HCT116 (cell line): ENCODE results near the gene AADACL3.

ENCODE experiments used
- POLR2A ChIP-seq: IDR thresholded peaks from 2 replicates; pipeline ENCODE4 v1.7.0; 2011; ENCODE audit warnings: borderline replicate concordance; ENCODE audit not compliant: insufficient read depth, insufficient read length; ENCODE audit errors: extremely low read depth
- TF ChIP-seq, protein P1 (sequence below), 3 experiments: fragments of 200-600 bp in 1 of 3; sonication (generic) in 1 of 3; IDR thresholded peaks in 2 of 3; conservative IDR thresholded peaks in 1 of 3; 2 replicates each; pipeline ENCODE4 v1.5.1; 2012 to 2017; ENCODE audit warnings: low read depth in 2 of 3, low read length in 2 of 3, antibody characterized with exemption in 1 of 3, borderline replicate concordance in 1 of 3, control low read depth in 1 of 3, mild to moderate bottlenecking in 1 of 3, mixed read lengths in 1 of 3, mixed run types in 1 of 3, moderate library complexity in 1 of 3; ENCODE audit not compliant: insufficient read depth in 1 of 3
- TF ChIP-seq, protein P2 (sequence below): IDR thresholded peaks from 2 replicates; pipeline ENCODE4 v1.6.1; 2012

DNA sequence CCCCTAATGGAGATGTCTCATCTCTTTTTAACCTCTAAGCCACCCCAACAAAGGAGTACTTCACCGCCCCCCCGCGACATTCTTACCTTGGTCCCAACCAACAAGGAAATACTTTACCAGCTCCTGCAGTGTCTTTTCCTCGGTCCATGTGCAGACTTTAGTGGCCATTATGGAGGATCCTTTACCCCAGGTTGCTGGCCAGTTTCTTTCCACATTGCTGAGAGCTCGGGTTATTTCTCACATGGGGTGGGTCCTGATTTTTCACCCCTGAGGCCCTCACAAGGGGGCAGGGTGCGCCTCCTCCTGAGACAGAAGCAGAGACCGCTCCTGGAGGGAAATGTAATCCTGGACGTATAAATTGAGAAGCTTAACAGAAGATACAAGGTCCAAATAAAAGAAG lies 3.0 kb upstream of the AADACL3 start:
- TF ChIP-seq, protein P1, sequence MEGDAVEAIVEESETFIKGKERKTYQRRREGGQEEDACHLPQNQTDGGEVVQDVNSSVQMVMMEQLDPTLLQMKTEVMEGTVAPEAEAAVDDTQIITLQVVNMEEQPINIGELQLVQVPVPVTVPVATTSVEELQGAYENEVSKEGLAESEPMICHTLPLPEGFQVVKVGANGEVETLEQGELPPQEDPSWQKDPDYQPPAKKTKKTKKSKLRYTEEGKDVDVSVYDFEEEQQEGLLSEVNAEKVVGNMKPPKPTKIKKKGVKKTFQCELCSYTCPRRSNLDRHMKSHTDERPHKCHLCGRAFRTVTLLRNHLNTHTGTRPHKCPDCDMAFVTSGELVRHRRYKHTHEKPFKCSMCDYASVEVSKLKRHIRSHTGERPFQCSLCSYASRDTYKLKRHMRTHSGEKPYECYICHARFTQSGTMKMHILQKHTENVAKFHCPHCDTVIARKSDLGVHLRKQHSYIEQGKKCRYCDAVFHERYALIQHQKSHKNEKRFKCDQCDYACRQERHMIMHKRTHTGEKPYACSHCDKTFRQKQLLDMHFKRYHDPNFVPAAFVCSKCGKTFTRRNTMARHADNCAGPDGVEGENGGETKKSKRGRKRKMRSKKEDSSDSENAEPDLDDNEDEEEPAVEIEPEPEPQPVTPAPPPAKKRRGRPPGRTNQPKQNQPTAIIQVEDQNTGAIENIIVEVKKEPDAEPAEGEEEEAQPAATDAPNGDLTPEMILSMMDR (IDR thresholded peaks at IDR 0.05 in 2 of 3, conservative IDR thresholded peaks at IDR 0.05 in 1 of 3; ENCODE audit: borderline replicate concordance in 1 of 3, insufficient read depth in 1 of 3, low read depth in 2 of 3, low read length in 2 of 3), result no peak
- TF ChIP-seq POLR2A, result no peak
- TF ChIP-seq, protein P2, sequence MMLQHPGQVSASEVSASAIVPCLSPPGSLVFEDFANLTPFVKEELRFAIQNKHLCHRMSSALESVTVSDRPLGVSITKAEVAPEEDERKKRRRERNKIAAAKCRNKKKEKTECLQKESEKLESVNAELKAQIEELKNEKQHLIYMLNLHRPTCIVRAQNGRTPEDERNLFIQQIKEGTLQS, result no peak
